CD4-positive, alpha-beta memory T cell (primary cell): ENCODE measurements around the gene TRIP10. TPM values are rescaled to one million over a fixed set of nuclear protein-coding genes. Genes with fewer than 3 reads are reported as not detected.

Experiments used
- CTCF ChIA-PET: fragments of 350-600 bp; sonication (Branson Sonifier 250); formaldehyde crosslinking; loops from one replicate; lab custom pipeline; 2021; ENCODE audit warnings: inconsistent platforms; ENCODE audit not compliant: partially characterized antibody; lab: Charles Lee
- POLR2A ChIA-PET: fragments of 350-600 bp; sonication (Branson Sonifier 250); formaldehyde crosslinking; loops from one replicate; lab custom pipeline; 2021; ENCODE audit not compliant: partially characterized antibody; lab: Charles Lee
- DNase-seq, 5 donors: peaks; one replicate each; pipeline versions ENCODE4 v3.0.0 to v3.0.0-alpha.2; 2020 to 2022; ENCODE audit warnings: mixed read lengths in 1 of 5
- H3K27ac ChIP-seq: one replicate; pipeline ENCODE4 v1.7.0; 2013; ENCODE audit warnings: low read depth, low read length
- H3K27me3 ChIP-seq: 2 replicates; pipeline ENCODE4 v1.7.0; 2013; ENCODE audit warnings: mild to moderate bottlenecking, low read length, moderate library complexity; ENCODE audit not compliant: insufficient read depth
- H3K36me3 ChIP-seq: 2 replicates; pipeline ENCODE4 v1.7.0; 2013; ENCODE audit warnings: mild to moderate bottlenecking, low read length, moderate library complexity; ENCODE audit not compliant: insufficient read depth
- H3K4me1 ChIP-seq: 2 replicates; pipeline ENCODE4 v1.7.0; 2013; ENCODE audit warnings: mild to moderate bottlenecking, low read length, moderate library complexity; ENCODE audit not compliant: insufficient read depth
- H3K4me3 ChIP-seq, 2 donors: one replicate each; pipeline ENCODE4 v1.7.0; 2013; ENCODE audit warnings: low read length in 2 of 2, mild to moderate bottlenecking in 1 of 2
- H3K9me3 ChIP-seq, 2 donors: one replicate each; pipeline ENCODE4 v1.7.0; 2013; ENCODE audit warnings: low read length in 2 of 2, control low read depth in 1 of 2; ENCODE audit not compliant: control insufficient read depth in 1 of 2
- H3K27ac Mint-ChIP-seq, 7 donors: one replicate each; pipeline ENCODE4 v1.8.0; 2020 to 2021; ENCODE audit warnings: mixed read lengths in 7 of 7, mild to moderate bottlenecking in 6 of 7, inconsistent platforms in 3 of 7, moderate library complexity in 3 of 7
- H3K27me3 Mint-ChIP-seq, 2 donors: one replicate each; pipeline ENCODE4 v1.8.0; 2020 to 2021; ENCODE audit warnings: mixed read lengths in 2 of 2
- H3K36me3 Mint-ChIP-seq, 2 donors: one replicate each; pipeline ENCODE4 v1.8.0; 2020 to 2021; ENCODE audit warnings: mixed read lengths in 2 of 2, inconsistent platforms in 1 of 2, mild to moderate bottlenecking in 1 of 2
- H3K4me1 Mint-ChIP-seq, 4 donors: one replicate each; pipeline ENCODE4 v1.8.0; 2020 to 2021; ENCODE audit warnings: mixed read lengths in 4 of 4, mild to moderate bottlenecking in 1 of 4
- H3K4me3 Mint-ChIP-seq, 8 donors: one replicate each; pipeline ENCODE4 v1.8.0; 2020 to 2021; ENCODE audit warnings: mixed read lengths in 8 of 8, mild to moderate bottlenecking in 7 of 8, moderate library complexity in 6 of 8, inconsistent platforms in 3 of 8
- H3K9me3 Mint-ChIP-seq, 8 donors: one replicate each; pipeline ENCODE4 v1.8.0; 2020 to 2021; ENCODE audit warnings: mixed read lengths in 8 of 8, mild to moderate bottlenecking in 5 of 8, inconsistent platforms in 3 of 8, moderate library complexity in 1 of 8
- intact Hi-C: fragments of 100-400 bp; cut with micrococcal nuclease; formaldehyde crosslinking; loops from one replicate; pipeline ENCODE4 v1.15.1; 2023
- polyA plus RNA-seq, 2 donors: library from polyadenylated mRNA; unstranded; fragments of 300-500 nt; fragmentation: Illumina TruSeq; gene quantifications; one replicate each; pipeline ENCODE4 v1.2.3, GENCODE V29; 2021
- total RNA-seq, 2 experiments: library from RNA; stranded (reverse); gene quantifications; one replicate each; pipeline ENCODE4 v1.2.3, GENCODE V29; 2021

The TRIP10 gene
- total and polyA plus RNA-seq, 4 experiments from 2014 or later: 1.1 to 6.5 (median 4.1) TPM

- no peaks in the 10 kb centered on the region for H3K9me3 ChIP-seq
- Mint-ChIP-seq H3K4me3 (no peak overlapping the region), H3K4me1 (peaks cover 4 to 17% (median 10%) of the 10 kb centered on the region in 4 donors), H3K27ac (no peak overlapping the region), H3K9me3 (no peaks in the 10 kb centered on the region), H3K36me3 (peaks cover 0 to 4% of the 10 kb centered on the region in 2 donors), H3K27me3 (no peaks in the 10 kb centered on the region)
- H3K4me3 ChIP-seq: no peak overlapping the region
- H3K4me1 ChIP-seq: peaks cover 5% of the 10 kb centered on the region
- H3K27me3 ChIP-seq: no peaks in the 10 kb centered on the region
- CTCF ChIA-PET: no interaction called here
- H3K36me3 ChIP-seq: no peaks in the 10 kb centered on the region
- no peak for DNase-seq
- POLR2A ChIA-PET: no interaction called here
- no peak overlapping the region for H3K27ac ChIP-seq
- intact Hi-C loops: no loop called here
These were observed 13.8 kb upstream of the TRIP10 start for GRCh38 chr19:6725513-6726231.

GRCh38 chr19:6728346-6728745 lies 11.1 kb upstream of the TRIP10 start:
- ChIA-PET POLR2A (interaction anchor here (1.2 kb wide), 2 partner anchors 10 to 78 kb away, joined by 3 read pairs; no protein-coding TSS in a partner anchor), CTCF (interaction anchor here (0.9 to 1.2 kb wide), 2 partner anchors 19 to 135 kb away, joined by 3 to 6 read pairs; no protein-coding TSS in a partner anchor)
- Histone ChIP-seq H3K27me3 (no peaks in the 10 kb centered on the region), H3K27ac (no peak overlapping the region), H3K4me1 (peaks cover 5% of the 10 kb centered on the region), H3K4me3 (no peak overlapping the region), H3K36me3 (peaks cover 12% of the 10 kb centered on the region), H3K9me3 (no peaks in the 10 kb centered on the region)
- Mint-ChIP-seq H3K9me3 (no peaks in the 10 kb centered on the region), H3K27me3 (no peaks in the 10 kb centered on the region), H3K4me3 (no peak overlapping the region), H3K4me1 (peaks cover 4 to 15% (median 9%) of the 10 kb centered on the region in 4 donors), H3K36me3 (peaks cover 9 to 11% of the 10 kb centered on the region in 2 donors), H3K27ac (peak overlapping the region in 1 of 7 donors; percentile 57)
- intact Hi-C loops: no loop called here
- no peak for DNase-seq

GRCh38 chr19:6729573-6730152 lies 9.8 kb upstream of the TRIP10 start:
- intact Hi-C loops: no loop called here
- Histone ChIP-seq H3K27me3 (no peaks in the 10 kb centered on the region), H3K4me3 (no peak overlapping the region), H3K36me3 (peaks cover 15% of the 10 kb centered on the region), H3K9me3 (no peaks in the 10 kb centered on the region), H3K27ac (no peak overlapping the region), H3K4me1 (peaks cover 5% of the 10 kb centered on the region)
- H3K27me3 Mint-ChIP-seq: no peaks in the 10 kb centered on the region
- no peak for DNase-seq
- H3K36me3 Mint-ChIP-seq: peaks cover 14 to 20% of the 10 kb centered on the region in 2 donors
- H3K4me1 Mint-ChIP-seq: peaks cover 2 to 10% (median 6%) of the 10 kb centered on the region in 4 donors
- H3K4me3 Mint-ChIP-seq: no peak overlapping the region
- ChIA-PET POLR2A (interaction anchor here (1.2 kb wide), 1 partner anchor 9 kb away, joined by 3 read pairs; no protein-coding TSS in a partner anchor), CTCF (interaction anchor here (1.0 to 1.9 kb wide), 2 partner anchors 134 to 213 kb away, joined by 3 to 6 read pairs; no protein-coding TSS in a partner anchor)
- H3K27ac Mint-ChIP-seq: peak overlapping the region in 1 of 7 donors; percentile 83
- no peaks in the 10 kb centered on the region for H3K9me3 Mint-ChIP-seq

GRCh38 chr19:6730153-6730804 lies 9.2 kb upstream of the TRIP10 start:
- peak in 1 of 5 donors; percentile 47 for DNase-seq
- Mint-ChIP-seq H3K9me3 (no peaks in the 10 kb centered on the region), H3K4me1 (peaks cover 2 to 5% (median 4%) of the 10 kb centered on the region in 4 donors), H3K27ac (no peak overlapping the region), H3K4me3 (no peak overlapping the region), H3K36me3 (peaks cover 14 to 20% of the 10 kb centered on the region in 2 donors), H3K27me3 (no peaks in the 10 kb centered on the region)
- intact Hi-C loops: no loop called here
- no peaks in the 10 kb centered on the region for H3K27me3 ChIP-seq
- H3K4me3 ChIP-seq: no peak overlapping the region
- H3K9me3 ChIP-seq: no peaks in the 10 kb centered on the region
- peaks cover 2% of the 10 kb centered on the region for H3K4me1 ChIP-seq
- ChIA-PET POLR2A (no interaction called here), CTCF (interaction anchor here (1.0 to 1.9 kb wide), 2 partner anchors 133 to 213 kb away, joined by 3 to 6 read pairs; no protein-coding TSS in a partner anchor)
- peaks cover 15% of the 10 kb centered on the region for H3K36me3 ChIP-seq
- H3K27ac ChIP-seq: no peak overlapping the region

GRCh38 chr19:6730941-6731670 lies 8.4 kb upstream of the TRIP10 start:
- no peak for DNase-seq
- Mint-ChIP-seq H3K4me3 (no peak overlapping the region), H3K27ac (no peak overlapping the region), H3K9me3 (no peaks in the 10 kb centered on the region), H3K36me3 (peaks cover 19 to 20% of the 10 kb centered on the region in 2 donors), H3K4me1 (peaks cover 1 to 5% (median 4%) of the 10 kb centered on the region in 4 donors), H3K27me3 (no peaks in the 10 kb centered on the region)
- no peak overlapping the region for H3K4me3 ChIP-seq
- peaks cover 15% of the 10 kb centered on the region for H3K36me3 ChIP-seq
- peaks cover 7% of the 10 kb centered on the region for H3K4me1 ChIP-seq
- no peaks in the 10 kb centered on the region for H3K9me3 ChIP-seq
- CTCF ChIA-PET: interaction anchor here (1.9 kb wide), 1 partner anchor 132 kb away, joined by 6 read pairs; no protein-coding TSS in a partner anchor
- POLR2A ChIA-PET: no interaction called here
- no peak overlapping the region for H3K27ac ChIP-seq
- H3K27me3 ChIP-seq: no peaks in the 10 kb centered on the region
- intact Hi-C loops: no loop called here

- Mint-ChIP-seq H3K27me3 (no peaks in the 10 kb centered on the region), H3K4me1 (peaks cover 5 to 12% (median 10%) of the 10 kb centered on the region in 4 donors), H3K36me3 (peaks cover 20 to 26% of the 10 kb centered on the region in 2 donors), H3K27ac (peak overlapping the region in 1 of 7 donors; percentile 17), H3K4me3 (no peak overlapping the region), H3K9me3 (no peaks in the 10 kb centered on the region)
- Histone ChIP-seq H3K27me3 (no peaks in the 10 kb centered on the region), H3K4me3 (no peak overlapping the region), H3K36me3 (peaks cover 15% of the 10 kb centered on the region), H3K4me1 (peaks cover 13% of the 10 kb centered on the region), H3K9me3 (no peaks in the 10 kb centered on the region), H3K27ac (no peak overlapping the region)
- DNase-seq: no peak
- ChIA-PET CTCF (no interaction called here), POLR2A (no interaction called here)
- intact Hi-C loops: no loop called here
These were observed 7.7 kb upstream of the TRIP10 start for GRCh38 chr19:6731822-6732221.
